Neural progenitor cell (in vitro differentiated cells): ENCODE results near the gene LRP1B.

Experiments used
- EZH2 ChIP-seq: fragments of 200-600 bp; sonication (generic); IDR thresholded peaks from 2 replicates; pipeline ENCODE4 v1.6.1; 2017; ENCODE audit warnings: antibody characterized with exemption, mild to moderate bottlenecking, moderate library complexity
- TF ChIP-seq, protein P1 (sequence below): fragments of 200-600 bp; sonication (generic); IDR thresholded peaks from 2 replicates; pipeline ENCODE4 v1.5.1; 2017; ENCODE audit warnings: antibody characterized with exemption, mild to moderate bottlenecking

DNA sequence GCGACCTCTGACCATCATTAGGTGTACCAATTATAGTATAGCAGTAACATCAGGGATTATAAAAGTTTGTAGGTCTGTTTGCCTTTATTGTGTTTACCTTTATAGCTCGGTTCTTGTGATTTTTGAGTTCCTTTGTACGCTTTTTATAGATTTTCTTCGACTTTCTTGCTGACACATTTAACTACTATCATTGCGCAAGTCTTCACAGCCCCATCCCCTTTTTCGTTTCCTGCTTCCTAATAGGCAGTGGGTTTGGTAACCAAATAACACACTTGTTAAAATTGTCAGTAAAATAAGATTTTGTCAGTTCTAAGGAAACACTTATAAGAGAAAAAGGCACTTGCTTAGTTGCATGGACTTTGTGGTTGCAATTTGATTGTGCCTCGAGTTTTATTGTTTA lies 541.5 kb downstream of the LRP1B start:
- TF ChIP-seq, protein P1, sequence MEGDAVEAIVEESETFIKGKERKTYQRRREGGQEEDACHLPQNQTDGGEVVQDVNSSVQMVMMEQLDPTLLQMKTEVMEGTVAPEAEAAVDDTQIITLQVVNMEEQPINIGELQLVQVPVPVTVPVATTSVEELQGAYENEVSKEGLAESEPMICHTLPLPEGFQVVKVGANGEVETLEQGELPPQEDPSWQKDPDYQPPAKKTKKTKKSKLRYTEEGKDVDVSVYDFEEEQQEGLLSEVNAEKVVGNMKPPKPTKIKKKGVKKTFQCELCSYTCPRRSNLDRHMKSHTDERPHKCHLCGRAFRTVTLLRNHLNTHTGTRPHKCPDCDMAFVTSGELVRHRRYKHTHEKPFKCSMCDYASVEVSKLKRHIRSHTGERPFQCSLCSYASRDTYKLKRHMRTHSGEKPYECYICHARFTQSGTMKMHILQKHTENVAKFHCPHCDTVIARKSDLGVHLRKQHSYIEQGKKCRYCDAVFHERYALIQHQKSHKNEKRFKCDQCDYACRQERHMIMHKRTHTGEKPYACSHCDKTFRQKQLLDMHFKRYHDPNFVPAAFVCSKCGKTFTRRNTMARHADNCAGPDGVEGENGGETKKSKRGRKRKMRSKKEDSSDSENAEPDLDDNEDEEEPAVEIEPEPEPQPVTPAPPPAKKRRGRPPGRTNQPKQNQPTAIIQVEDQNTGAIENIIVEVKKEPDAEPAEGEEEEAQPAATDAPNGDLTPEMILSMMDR: no peak
- no peak for TF ChIP-seq EZH2
